Glutamatergic neuron (in vitro differentiated cells): Measurements from ENCODE around the gene ESPNL. TPM values are rescaled to one million over a fixed set of nuclear protein-coding genes. Genes with fewer than 3 reads are reported as not detected.

ENCODE experiments used
- DNase-seq: peaks from one replicate; pipeline ENCODE4 v3.0.0; 2022
- H3K27ac Mint-ChIP-seq: one replicate; pipeline ENCODE4 v1.8.0; 2020; ENCODE audit warnings: mild to moderate bottlenecking, mixed read lengths, inconsistent platforms; ENCODE audit not compliant: unreplicated experiment
- H3K27me3 Mint-ChIP-seq: one replicate; pipeline ENCODE4 v1.8.0; 2020; ENCODE audit warnings: mild to moderate bottlenecking, moderate library complexity, mixed read lengths, inconsistent platforms; ENCODE audit not compliant: unreplicated experiment
- H3K36me3 Mint-ChIP-seq: one replicate; pipeline ENCODE4 v1.8.0; 2020; ENCODE audit warnings: mild to moderate bottlenecking, mixed read lengths, inconsistent platforms; ENCODE audit not compliant: unreplicated experiment
- H3K4me1 Mint-ChIP-seq: one replicate; pipeline ENCODE4 v1.8.0; 2020; ENCODE audit warnings: mild to moderate bottlenecking, low read depth, mixed read lengths, inconsistent platforms; ENCODE audit not compliant: unreplicated experiment
- H3K4me3 Mint-ChIP-seq: one replicate; pipeline ENCODE4 v1.8.0; 2020; ENCODE audit warnings: mild to moderate bottlenecking, mixed read lengths, inconsistent platforms; ENCODE audit not compliant: unreplicated experiment
- H3K9me3 Mint-ChIP-seq: one replicate; pipeline ENCODE4 v1.8.0; 2020; ENCODE audit warnings: mild to moderate bottlenecking, moderate library complexity, mixed read lengths, inconsistent platforms; ENCODE audit not compliant: unreplicated experiment
- total RNA-seq: library from RNA; stranded (reverse); fragmentation: NEBNext Ultra II Directional; extraction: Animal tissue kit (Norgen Biotek cat#: 25700); gene quantifications from one replicate; pipeline ENCODE4 v1.2.1, GENCODE V29; 2021; ENCODE audit not compliant: unreplicated experiment
- TF ChIP-seq, protein P1 (sequence below): fragments of 200-600 bp; sonication (generic); IDR thresholded peaks from one replicate; pipeline ENCODE4 v1.5.0; 2021; ENCODE audit not compliant: partially characterized antibody, unreplicated experiment

ESPNL gene
- total RNA-seq, 1 donor from 2014 or later, result 0.81 TPM

DNA sequence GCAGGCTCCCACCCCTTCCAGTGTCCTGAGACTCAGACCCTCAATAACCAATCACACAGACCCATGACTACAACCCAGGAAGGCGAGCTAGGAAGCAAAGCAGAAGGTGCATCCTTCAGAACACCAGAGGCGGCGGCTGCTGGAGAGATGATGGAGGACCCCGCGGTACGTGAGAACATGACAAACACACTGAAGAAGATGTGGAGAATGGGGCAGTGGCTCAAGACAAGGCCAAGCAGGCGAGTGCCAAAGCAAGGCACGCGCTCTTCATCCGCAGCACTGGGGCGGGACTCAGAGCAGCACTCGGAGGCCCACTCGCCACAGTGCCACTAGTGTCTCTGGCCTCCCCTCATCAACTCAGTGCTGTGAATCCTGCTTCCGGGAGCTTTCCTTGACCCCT lies 72.3 kb downstream of the ESPNL start:
- TF ChIP-seq, protein P1, sequence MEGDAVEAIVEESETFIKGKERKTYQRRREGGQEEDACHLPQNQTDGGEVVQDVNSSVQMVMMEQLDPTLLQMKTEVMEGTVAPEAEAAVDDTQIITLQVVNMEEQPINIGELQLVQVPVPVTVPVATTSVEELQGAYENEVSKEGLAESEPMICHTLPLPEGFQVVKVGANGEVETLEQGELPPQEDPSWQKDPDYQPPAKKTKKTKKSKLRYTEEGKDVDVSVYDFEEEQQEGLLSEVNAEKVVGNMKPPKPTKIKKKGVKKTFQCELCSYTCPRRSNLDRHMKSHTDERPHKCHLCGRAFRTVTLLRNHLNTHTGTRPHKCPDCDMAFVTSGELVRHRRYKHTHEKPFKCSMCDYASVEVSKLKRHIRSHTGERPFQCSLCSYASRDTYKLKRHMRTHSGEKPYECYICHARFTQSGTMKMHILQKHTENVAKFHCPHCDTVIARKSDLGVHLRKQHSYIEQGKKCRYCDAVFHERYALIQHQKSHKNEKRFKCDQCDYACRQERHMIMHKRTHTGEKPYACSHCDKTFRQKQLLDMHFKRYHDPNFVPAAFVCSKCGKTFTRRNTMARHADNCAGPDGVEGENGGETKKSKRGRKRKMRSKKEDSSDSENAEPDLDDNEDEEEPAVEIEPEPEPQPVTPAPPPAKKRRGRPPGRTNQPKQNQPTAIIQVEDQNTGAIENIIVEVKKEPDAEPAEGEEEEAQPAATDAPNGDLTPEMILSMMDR, result no peak
- H3K4me1 Mint-ChIP-seq, result peaks cover 3% of the 10 kb centered on the region
- no peaks in the 10 kb centered on the region for H3K36me3 Mint-ChIP-seq
- no peak for DNase-seq
- H3K27ac Mint-ChIP-seq, result no peak overlapping the region
- no peak overlapping the region for H3K4me3 Mint-ChIP-seq
- peaks cover 3% of the 10 kb centered on the region for H3K9me3 Mint-ChIP-seq
- H3K27me3 Mint-ChIP-seq, result peaks cover 7% of the 10 kb centered on the region

DNA sequence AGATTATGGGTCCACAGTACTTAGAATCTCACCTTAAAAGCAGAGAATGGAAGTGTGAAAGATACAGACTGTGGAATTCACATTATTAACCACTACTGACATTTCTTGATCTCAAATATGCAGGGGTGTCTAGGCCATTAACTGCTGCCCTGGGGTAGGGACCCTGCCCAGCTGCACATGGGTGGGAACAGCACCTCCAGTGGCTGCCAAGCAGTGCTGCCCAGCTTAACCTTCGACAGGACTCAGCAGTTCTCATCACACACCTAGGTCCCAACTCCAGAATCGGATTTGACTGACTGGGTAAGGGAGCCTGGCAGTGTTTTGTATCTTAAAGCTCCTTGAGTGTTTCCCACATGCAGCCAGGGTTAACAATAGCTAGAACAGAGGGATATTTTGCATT lies 73.6 kb downstream of the ESPNL start:
- H3K27me3 Mint-ChIP-seq, result peaks cover 4% of the 10 kb centered on the region
- H3K9me3 Mint-ChIP-seq, result peaks cover 3% of the 10 kb centered on the region
- no peak overlapping the region for H3K4me3 Mint-ChIP-seq
- H3K36me3 Mint-ChIP-seq, result no peaks in the 10 kb centered on the region
- H3K4me1 Mint-ChIP-seq, result peaks cover 3% of the 10 kb centered on the region
- TF ChIP-seq, protein P1, result no peak
- DNase-seq, result no peak
- H3K27ac Mint-ChIP-seq, result no peak overlapping the region

DNA sequence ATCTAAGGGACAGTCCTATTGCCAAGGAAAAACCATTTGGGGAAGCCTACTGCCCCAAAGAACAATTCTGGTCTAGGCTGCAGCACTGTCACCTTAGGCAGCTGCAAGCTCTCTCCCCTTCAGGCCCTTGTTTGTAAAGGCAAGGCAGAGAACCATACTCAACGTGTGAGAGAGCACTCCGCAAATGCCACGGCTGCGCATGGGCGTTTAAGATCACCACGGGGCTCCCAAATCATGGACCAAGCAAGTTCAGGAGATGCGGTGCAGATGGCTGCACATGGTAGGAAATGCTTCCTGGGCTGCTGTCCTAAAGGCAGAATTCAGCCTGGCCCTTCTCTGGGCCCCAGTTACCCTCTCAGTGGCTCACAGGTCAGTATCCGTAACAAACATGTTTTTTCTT lies 74.2 kb downstream of the ESPNL start:
- H3K4me3 Mint-ChIP-seq, result no peak overlapping the region
- H3K4me1 Mint-ChIP-seq, result peaks cover 3% of the 10 kb centered on the region
- no peaks in the 10 kb centered on the region for H3K36me3 Mint-ChIP-seq
- peaks cover 2% of the 10 kb centered on the region for H3K27me3 Mint-ChIP-seq
- H3K27ac Mint-ChIP-seq, result no peak overlapping the region
- TF ChIP-seq, protein P1, result no peak
- H3K9me3 Mint-ChIP-seq, result peaks cover 3% of the 10 kb centered on the region
- DNase-seq, result no peak

DNA sequence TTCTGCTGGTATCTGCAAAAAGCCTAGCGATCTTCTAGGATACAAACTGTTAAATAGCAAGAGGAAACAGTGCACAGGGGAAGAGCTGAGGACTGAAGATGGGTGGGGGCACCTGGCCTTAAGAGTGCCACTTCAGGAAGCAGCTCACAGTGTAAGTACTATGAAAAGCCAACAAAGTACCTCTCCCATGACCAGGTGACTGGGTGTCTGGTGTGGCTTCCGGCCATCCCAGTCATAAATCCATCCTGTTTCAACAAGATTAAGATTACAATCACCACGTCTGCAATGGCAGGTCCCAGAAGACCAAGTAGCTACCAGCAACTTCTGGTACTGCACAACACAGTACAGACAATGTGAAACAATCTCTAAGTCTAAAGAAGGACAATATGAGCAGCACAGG lies 74.6 kb downstream of the ESPNL start:
- H3K4me1 Mint-ChIP-seq, result peaks cover 3% of the 10 kb centered on the region
- H3K9me3 Mint-ChIP-seq, result peaks cover 3% of the 10 kb centered on the region
- H3K4me3 Mint-ChIP-seq, result no peak overlapping the region
- H3K27me3 Mint-ChIP-seq, result peaks cover 2% of the 10 kb centered on the region
- H3K36me3 Mint-ChIP-seq, result no peaks in the 10 kb centered on the region
- DNase-seq, result no peak
- no peak overlapping the region for H3K27ac Mint-ChIP-seq
- TF ChIP-seq, protein P1, result no peak

DNA sequence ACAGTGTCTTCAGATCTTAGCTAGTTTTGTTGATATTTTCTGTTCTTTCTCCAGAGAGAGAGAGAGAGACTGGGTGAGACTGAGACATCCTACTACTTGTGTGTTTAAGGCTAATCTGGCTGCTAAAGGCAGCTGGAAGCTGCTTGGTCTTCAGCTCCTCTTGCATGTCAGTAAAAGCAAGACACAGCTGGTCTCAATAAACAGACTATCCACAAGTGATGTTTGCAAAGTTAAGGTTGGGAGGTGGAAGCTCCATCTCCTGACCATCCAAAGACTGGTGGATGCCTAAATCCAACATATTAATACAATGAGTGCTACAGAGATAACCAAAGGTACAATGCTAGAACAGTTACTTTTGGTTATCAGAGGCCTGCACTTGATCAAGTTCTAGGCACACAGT lies 76.5 kb downstream of the ESPNL start:
- no peak overlapping the region for H3K27ac Mint-ChIP-seq
- H3K27me3 Mint-ChIP-seq, result no peaks in the 10 kb centered on the region
- TF ChIP-seq, protein P1, result no peak
- H3K36me3 Mint-ChIP-seq, result no peaks in the 10 kb centered on the region
- peaks cover 1% of the 10 kb centered on the region for H3K4me1 Mint-ChIP-seq
- H3K4me3 Mint-ChIP-seq, result no peak overlapping the region
- no peak for DNase-seq
- H3K9me3 Mint-ChIP-seq, result peaks cover 3% of the 10 kb centered on the region
